A673 (cell line): ENCODE measurements around the gene NUDCD3.

Experiments
- CTCF ChIP-seq: fragments of 300-800, 200-600 bp; sonication (generic); conservative IDR thresholded peaks from 2 replicates; pipeline ENCODE4 v1.5.1; 2017; ENCODE audit warnings: low read depth, mild to moderate bottlenecking, antibody characterized with exemption, low read length, moderate library complexity, mixed read lengths
- EZH2 ChIP-seq: fragments of 200-600 bp; sonication (generic); IDR thresholded peaks from 2 replicates; pipeline ENCODE4 v1.6.1; 2017; ENCODE audit warnings: borderline replicate concordance, low read depth, mild to moderate bottlenecking, mixed read lengths, antibody characterized with exemption, low read length; ENCODE audit not compliant: poor library complexity, severe bottlenecking

GRCh38 chr7:44366986-44367385 lies 123.5 kb downstream of the NUDCD3 start:
- TF ChIP-seq CTCF (no peak), EZH2 (no peak)
